PC-3 (cell line): Measurements from ENCODE around the gene HOXB2.

ENCODE experiments used
- CTCF ChIP-seq: fragments of 300-600 bp; sonication (generic); conservative IDR thresholded peaks from 2 replicates; pipeline ENCODE4 v1.5.1; 2017; ENCODE audit warnings: antibody characterized with exemption, low read depth, mild to moderate bottlenecking, low read length
- EZH2 ChIP-seq: fragments of 300-600 bp; sonication (generic); IDR thresholded peaks from one replicate; pipeline ENCODE4 v1.6.1; 2017; ENCODE audit warnings: antibody characterized with exemption, mild to moderate bottlenecking, low read length; ENCODE audit not compliant: unreplicated experiment
- EZH2phosphoT487 ChIP-seq: fragments of 300-600 bp; sonication (generic); IDR thresholded peaks from 2 replicates; pipeline ENCODE4 v1.6.1; 2018; ENCODE audit warnings: mild to moderate bottlenecking, antibody characterized with exemption, low read length, borderline replicate concordance

DNA sequence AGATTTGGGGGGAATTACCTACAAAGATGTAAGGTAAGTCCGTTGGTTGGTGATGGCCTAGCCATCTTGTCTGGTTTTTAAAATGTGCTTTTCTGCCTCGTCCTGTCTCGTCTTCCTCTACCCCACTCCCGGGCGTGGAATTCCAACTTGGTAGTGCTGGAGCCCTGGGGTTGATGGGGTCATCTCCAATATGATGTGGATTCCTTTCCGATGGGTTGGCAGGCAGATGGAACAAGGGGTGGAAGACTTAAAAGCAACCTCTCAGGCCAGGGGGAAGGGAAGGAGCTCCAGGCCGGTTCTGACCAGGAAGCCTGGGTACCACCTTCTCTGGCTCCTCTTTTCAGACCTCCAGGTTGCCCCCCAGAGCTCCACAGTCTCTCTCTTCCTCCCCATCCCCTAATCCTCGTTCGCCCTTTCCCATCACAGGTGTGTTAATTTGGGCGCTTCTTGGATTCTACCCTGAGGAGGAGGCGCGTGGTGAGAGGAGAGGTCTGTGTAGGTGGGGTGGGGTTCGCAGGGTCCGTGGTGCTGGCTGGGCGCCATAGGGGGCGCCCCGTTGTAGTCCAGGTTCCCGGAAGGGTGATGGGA is 5.1 kb upstream of the HOXB2 start:
- TF ChIP-seq CTCF (no peak), EZH2 (no peak), EZH2phosphoT487 (no peak)
